Muscle layer of colon (tissue), 2 donors: Measurements from ENCODE around the gene ACOX1.

Experiments used
- H3K27ac ChIP-seq: one replicate; pipeline ENCODE4 v1.7.0; 2013; ENCODE audit warnings: low read depth, mild to moderate bottlenecking, low read length, moderate library complexity
- H3K27me3 ChIP-seq, 2 donors: one replicate each; pipeline ENCODE4 v1.7.0; 2013; ENCODE audit warnings: low read length in 2 of 2, mild to moderate bottlenecking in 2 of 2; ENCODE audit not compliant: insufficient read depth in 2 of 2, control insufficient read depth in 1 of 2
- H3K36me3 ChIP-seq: one replicate; pipeline ENCODE4 v1.7.0; 2013; ENCODE audit warnings: mild to moderate bottlenecking, low read length; ENCODE audit not compliant: insufficient read depth
- H3K4me1 ChIP-seq: one replicate; pipeline ENCODE4 v1.7.0; 2013; ENCODE audit warnings: mild to moderate bottlenecking, low read length; ENCODE audit not compliant: insufficient read depth
- H3K4me3 ChIP-seq, 2 donors: one replicate each; pipeline ENCODE4 v1.7.0; 2013; ENCODE audit warnings: low read length in 2 of 2, low read depth in 1 of 2, mild to moderate bottlenecking in 1 of 2, moderate library complexity in 1 of 2
- H3K9ac ChIP-seq: one replicate; pipeline ENCODE4 v1.7.0; 2013; ENCODE audit warnings: low read length
- H3K9me3 ChIP-seq: one replicate; pipeline ENCODE4 v1.7.0; 2013; ENCODE audit warnings: mild to moderate bottlenecking, low read length
- donor health status: abdominal sarcoma.
- donor health status: Adenocarcinoma of cecum.

Gene ACOX1

DNA sequence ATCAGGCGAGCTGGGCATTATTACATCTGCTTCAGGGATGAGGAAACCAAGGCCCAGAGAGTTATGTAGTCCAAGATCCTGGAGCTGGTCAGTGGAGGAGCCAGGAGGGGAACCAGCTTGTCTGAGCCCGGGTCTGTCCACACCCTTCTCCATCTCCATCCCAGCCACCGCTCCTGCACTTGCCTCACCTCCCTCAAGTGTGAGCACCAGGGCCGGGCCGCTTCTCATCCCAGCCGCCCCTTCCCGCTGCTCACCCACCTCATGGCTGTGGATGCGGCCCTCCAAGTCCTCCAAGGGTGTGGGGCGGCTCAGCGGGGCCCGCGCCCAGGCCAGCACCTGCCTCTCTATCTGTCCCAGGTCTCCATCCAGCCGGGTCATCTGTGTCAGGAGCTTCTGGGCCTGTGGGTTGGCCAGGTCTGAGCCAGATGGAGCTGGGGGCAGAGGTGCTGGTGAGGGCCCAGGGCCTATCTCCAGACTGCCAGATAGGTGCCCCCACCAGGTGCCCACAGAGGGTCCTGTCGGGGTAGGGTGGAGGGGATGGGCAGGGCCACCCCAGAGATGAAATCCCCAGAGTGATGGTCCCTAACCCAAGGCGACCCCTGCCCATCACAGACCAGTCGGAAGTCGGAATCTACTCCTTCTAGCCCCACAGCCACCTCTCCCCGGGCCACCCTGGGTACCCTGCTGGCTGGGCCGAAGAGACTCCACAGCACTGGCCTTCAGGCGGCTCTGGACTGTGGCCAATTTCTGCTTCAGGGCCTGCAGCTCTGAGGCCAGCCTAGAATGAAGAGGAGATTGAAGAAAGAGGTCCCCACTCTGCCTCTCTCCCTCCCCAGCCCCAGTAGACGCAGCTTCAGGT is 38.7 kb upstream of the ACOX1 start:
- H3K27ac ChIP-seq: no peak overlapping the region

DNA sequence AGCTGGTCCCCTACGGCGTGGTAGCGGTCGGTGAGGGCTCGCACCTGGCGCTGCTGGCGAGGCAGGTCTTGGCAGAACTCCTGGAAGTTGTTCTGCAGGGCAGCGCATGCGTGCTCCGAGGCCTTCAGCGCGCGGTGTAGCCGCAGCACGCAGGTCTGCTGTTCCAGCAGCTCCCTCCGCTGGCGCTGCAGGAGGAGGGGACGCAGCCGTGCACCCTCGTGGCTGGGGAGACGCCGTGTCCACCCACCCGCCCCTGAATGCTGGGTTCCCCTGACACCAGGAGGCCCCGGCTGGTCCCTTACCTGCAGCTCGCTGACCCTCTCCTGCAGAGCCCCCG is 35.9 kb upstream of the ACOX1 start:
- Histone ChIP-seq H3K27ac (no peak overlapping the region), H3K9ac (no peak overlapping the region), H3K4me1 (peaks cover 5% of the 10 kb centered on the region), H3K9me3 (no peaks in the 10 kb centered on the region), H3K4me3 (no peak overlapping the region), H3K36me3 (no peaks in the 10 kb centered on the region), H3K27me3 (no peaks in the 10 kb centered on the region)

More for the DNA sequence above, 38.7 kb upstream of the ACOX1 start:
- H3K9ac ChIP-seq: no peak overlapping the region
- no peaks in the 10 kb centered on the region for H3K27me3 ChIP-seq
- peaks cover 5% of the 10 kb centered on the region for H3K4me1 ChIP-seq
- H3K9me3 ChIP-seq: no peaks in the 10 kb centered on the region
- H3K36me3 ChIP-seq: no peaks in the 10 kb centered on the region
- H3K4me3 ChIP-seq: no peak overlapping the region

DNA sequence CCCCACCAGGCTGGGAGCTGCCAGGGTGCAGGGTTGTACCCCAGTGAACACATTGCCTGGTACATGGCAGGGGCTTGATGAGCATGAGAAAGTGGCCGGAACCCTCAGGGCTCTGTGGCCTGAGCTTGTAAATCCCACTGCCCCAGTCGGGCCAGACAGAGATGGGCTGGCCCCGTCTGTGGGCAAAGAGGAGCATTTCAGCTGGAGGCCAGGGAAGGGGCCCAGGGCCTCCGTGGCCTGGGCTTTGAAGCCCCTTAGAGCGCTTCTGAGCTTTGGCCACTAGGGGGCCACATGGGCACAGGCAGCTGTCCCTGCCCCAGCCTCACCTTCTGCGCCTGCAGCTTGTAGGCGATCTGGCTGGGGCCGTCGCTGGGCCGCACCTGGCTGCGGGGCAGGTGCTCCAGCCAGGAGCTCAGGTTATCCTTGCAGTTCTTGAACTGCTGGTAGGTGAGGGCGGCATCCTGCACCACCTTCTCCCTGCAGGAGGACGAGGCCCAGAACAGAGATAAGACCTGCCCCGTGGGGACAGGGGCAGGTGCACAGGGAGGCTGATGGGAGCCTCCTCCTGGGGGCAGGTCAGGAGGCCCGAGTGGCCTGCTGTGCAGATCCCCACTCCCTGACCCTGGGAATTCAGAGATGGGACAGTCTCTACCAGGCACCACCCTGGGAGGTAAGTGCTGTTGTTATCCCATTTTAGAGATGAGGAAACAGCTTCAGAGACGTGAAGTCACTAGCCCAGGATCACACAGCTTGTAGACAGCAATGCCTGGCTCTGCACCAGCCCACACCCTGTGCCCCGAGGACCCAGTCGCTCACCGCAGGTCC is 35.3 kb upstream of the ACOX1 start:
- Histone ChIP-seq H3K27ac (no peak overlapping the region), H3K9me3 (no peaks in the 10 kb centered on the region), H3K4me1 (peaks cover 5% of the 10 kb centered on the region), H3K36me3 (no peaks in the 10 kb centered on the region), H3K9ac (no peak overlapping the region), H3K27me3 (no peaks in the 10 kb centered on the region), H3K4me3 (no peak overlapping the region)

DNA sequence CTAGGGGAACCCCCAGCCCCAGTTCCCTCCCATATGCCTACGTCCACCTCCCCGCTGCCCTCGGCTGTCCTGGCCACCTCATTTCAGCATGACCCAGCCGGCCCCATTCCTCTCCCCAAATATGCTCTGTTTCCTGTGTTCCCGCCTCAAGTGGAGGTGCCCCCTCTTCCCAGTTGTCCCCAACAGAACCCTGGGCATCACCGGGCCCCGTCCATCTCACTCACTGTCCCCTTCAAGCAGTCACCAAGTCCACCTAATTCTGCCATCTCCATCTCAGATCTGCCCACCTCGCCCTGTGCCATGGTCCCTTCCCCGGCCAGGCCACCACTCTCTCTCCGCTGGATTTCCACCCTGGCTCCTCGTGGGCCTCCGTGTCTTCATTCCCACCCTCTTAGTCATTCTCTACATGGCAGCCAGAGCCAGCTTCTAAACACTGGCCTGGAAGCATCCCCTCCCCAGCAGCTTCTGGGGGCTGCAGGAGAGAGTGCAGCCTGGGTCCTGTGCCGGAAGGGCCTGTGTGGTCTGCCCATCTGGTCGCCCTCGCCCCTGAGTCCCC is 34.5 kb upstream of the ACOX1 start:
- Histone ChIP-seq H3K4me1 (peaks cover 5% of the 10 kb centered on the region), H3K9me3 (no peaks in the 10 kb centered on the region), H3K27me3 (no peaks in the 10 kb centered on the region), H3K36me3 (no peaks in the 10 kb centered on the region), H3K27ac (no peak overlapping the region), H3K4me3 (no peak overlapping the region), H3K9ac (no peak overlapping the region)

DNA sequence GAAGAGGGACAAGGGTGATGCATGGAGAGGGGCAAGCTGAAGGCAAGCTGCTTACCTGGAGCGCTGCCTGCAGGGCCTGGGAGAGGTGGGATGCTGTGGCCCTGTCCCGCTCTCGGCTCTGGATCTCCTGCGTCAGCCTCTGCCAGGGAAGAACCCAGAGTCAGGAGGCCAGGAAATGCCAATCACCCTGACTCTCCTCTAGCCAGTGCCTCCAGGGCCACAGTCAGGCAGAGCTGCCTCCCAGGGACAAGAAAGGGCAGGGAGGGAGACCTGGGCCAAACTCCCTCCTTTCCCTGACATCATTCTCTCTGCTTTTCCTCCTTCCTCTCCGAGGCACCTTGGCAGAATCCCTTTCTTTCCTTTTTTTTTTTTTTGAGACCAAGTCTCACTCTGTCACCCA is 33.0 kb upstream of the ACOX1 start:
- Histone ChIP-seq H3K4me3 (no peak overlapping the region), H3K9ac (no peak overlapping the region), H3K27ac (no peak overlapping the region), H3K36me3 (no peaks in the 10 kb centered on the region), H3K4me1 (peaks cover 5% of the 10 kb centered on the region), H3K9me3 (no peaks in the 10 kb centered on the region), H3K27me3 (no peaks in the 10 kb centered on the region)

DNA sequence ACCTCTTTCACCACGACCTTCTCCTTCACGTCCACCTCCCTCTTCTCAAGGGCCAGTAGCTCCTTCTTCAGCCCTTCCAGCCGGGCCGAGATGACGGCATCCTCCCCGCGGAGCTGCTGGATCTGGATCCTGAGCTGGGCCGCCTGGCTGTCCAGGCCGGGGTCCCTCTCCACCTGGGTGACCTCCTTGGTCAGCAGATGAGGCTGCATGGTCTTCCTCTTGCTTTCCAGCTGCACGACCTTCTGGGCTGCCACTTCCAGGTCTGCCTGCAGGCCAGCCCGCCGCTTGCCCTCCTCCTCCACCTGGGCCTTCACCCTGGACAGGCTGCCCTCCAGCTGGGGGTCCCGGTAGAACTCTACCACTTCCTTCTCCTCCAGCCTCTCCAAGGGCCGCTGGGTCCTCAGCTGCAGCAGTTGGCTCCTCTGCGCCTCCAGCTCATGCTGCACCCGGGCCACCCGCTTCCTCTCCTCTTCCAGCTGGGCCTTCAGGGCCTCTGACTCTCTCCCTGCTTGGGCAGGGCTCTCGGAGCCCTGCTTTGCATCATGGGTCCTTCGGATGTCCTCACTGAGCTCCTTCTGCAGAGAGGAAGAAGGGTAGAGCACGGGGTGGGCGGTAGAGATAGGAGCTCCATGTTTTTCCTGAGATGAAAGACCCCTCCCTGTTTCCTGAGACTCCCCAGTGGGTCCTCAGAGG is 31.1 kb upstream of the ACOX1 start:
- Histone ChIP-seq H3K4me3 (no peak overlapping the region), H3K9ac (no peak overlapping the region), H3K4me1 (peaks cover 5% of the 10 kb centered on the region), H3K27me3 (no peaks in the 10 kb centered on the region), H3K36me3 (no peaks in the 10 kb centered on the region), H3K9me3 (no peaks in the 10 kb centered on the region), H3K27ac (no peak overlapping the region)

DNA sequence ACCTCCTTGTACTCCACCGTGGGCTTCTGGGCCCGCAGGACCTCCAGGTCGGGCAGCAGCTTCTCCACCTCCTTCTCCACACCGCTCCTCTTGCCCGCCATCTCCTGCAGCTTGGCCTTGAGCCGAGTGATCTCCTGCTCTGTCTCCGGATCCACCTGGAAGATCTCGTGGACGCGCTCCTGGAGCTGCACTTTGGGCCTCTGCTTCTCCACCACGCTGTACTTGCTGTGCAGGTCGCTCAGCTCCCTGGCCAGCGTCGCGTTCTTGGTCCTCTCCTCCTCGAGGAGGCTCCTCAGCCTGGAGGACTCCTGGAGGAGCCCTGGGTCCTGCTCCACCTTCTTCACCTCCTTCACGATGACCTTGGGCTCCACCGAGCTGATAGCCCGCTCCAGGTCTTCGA is 30.5 kb upstream of the ACOX1 start:
- Histone ChIP-seq H3K36me3 (no peaks in the 10 kb centered on the region), H3K4me3 (no peak overlapping the region), H3K4me1 (peaks cover 2% of the 10 kb centered on the region), H3K27me3 (no peaks in the 10 kb centered on the region), H3K9me3 (no peaks in the 10 kb centered on the region), H3K9ac (no peak overlapping the region), H3K27ac (no peak overlapping the region)

DNA sequence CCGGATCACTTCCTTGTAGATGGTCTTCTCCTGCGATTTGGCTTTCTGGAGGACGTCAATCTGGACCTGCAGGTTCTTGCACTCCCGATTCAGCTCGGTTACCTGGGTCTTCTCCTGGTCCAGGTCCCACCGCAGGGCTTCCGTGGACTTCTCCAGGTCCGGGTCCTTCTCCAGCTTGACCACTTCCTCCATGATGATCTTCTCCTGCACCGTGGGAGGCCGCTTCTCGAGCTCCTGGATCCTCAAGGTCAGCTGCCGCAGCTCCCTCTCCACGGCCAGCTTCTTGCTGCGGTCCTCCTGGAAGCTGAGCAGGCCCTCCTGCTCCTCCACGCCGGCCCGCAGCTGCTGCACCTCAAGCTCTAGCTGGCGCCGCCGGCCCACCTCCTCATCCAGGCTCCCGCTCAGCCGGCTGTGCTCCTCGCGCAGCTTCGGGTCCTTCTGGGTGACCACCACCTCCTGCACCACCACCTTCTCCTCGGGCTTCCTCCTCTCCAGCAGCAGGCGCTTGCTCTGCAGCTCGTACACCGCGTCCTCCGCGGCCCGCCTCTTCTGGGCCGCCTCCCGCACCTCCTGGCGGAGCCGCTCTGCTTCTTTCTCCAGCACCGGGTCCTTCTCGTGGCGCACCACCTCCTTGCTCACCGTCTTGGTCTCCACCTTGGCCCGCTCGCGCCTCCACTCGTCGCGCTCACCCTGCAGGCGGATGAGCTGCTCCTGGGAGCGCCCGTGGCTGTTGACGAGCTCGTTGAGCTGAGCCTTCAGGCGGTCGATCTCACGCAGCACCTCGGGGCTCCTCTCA is 29.9 kb upstream of the ACOX1 start:
- Histone ChIP-seq H3K4me3 (no peak overlapping the region), H3K9me3 (no peaks in the 10 kb centered on the region), H3K27ac (no peak overlapping the region), H3K9ac (no peak overlapping the region), H3K36me3 (no peaks in the 10 kb centered on the region), H3K4me1 (no peaks in the 10 kb centered on the region), H3K27me3 (no peaks in the 10 kb centered on the region)

DNA sequence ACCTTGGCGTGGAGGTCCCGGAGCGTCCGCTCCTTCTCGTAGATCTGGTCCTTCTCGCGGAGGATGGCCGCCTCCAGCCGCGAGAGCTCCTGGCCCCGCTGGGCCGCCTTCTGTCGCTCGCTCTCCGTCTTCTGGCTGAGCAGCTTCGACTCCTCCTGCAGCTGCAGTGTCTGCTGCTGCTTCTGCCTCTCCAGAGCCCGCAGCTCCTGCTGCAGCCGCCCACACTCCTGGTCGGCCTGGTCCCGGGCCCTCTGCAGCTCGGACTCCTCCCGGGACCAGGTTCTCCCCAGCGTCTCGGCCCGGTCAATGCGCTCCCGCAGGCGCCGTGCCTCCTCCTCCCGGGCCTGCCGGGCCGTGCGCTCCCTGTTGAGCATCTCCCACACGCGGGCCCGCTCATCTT is 29.2 kb upstream of the ACOX1 start:
- H3K9me3 ChIP-seq: no peaks in the 10 kb centered on the region
- no peak overlapping the region for H3K27ac ChIP-seq
- no peak overlapping the region for H3K9ac ChIP-seq
- H3K4me1 ChIP-seq: no peaks in the 10 kb centered on the region
- H3K4me3 ChIP-seq: no peak overlapping the region
- H3K27me3 ChIP-seq: no peaks in the 10 kb centered on the region
- no peaks in the 10 kb centered on the region for H3K36me3 ChIP-seq

DNA sequence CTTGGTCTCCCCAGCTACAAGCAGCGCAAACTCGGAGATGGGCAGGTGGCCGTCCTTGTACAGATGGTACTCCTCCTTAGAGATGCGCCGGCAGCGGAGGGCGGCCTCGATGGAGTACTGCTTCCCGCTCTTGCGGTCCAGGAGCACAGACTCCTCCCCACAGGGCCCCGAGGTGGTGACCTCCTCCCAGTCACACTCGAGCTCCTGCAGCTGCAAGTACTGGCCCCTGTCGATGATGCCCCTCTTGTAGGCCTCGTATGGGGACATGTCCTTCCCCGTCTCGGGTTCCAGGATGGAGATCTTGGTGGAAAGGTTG is 28.8 kb upstream of the ACOX1 start:
- Histone ChIP-seq H3K9ac (no peak overlapping the region), H3K4me3 (no peak overlapping the region), H3K27ac (no peak overlapping the region), H3K27me3 (no peaks in the 10 kb centered on the region), H3K9me3 (no peaks in the 10 kb centered on the region), H3K36me3 (no peaks in the 10 kb centered on the region), H3K4me1 (no peaks in the 10 kb centered on the region)
